HCT116 (cell line): ENCODE results near the gene AGBL1.

Source experiments
- CEBPB ChIP-seq: IDR thresholded peaks from 2 replicates; pipeline ENCODE4 v1.6.1; 2012; ENCODE audit warnings: low read depth
- JUND ChIP-seq: IDR thresholded peaks from 2 replicates; pipeline ENCODE4 v1.6.1; 2012
- ZNF274 ChIP-seq: fragments of 200-500 bp; sonication (Bioruptor generic); IDR thresholded peaks from 2 replicates; pipeline ENCODE4 v1.6.1; 2014; ENCODE audit warnings: mild to moderate bottlenecking, low read depth, low read length, inconsistent platforms
- TF ChIP-seq, protein P1 (sequence below): IDR thresholded peaks from 2 replicates; pipeline ENCODE4 v1.6.1; 2012

DNA sequence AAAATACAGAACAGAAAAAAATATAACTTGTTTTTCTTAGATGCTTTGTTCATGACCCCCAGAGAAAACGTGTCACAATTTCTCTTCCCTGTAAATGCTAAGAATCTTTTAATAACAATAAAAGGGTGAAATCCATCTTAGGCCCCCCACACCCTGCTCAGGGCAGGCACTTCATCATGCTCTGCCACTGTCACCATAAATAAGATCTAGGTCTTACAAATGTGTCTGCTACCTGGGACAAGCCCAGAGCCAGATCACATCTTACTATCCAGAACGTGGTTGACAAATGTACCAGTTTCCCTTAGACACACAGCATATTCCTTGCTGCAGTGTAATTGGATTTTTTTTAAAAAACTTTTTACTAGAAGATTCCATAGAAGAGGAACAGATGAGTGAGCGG, 795.4 kb downstream of the AGBL1 start:
- TF ChIP-seq CEBPB (no peak), JUND (no peak), ZNF274 (no peak)
- TF ChIP-seq, protein P1, sequence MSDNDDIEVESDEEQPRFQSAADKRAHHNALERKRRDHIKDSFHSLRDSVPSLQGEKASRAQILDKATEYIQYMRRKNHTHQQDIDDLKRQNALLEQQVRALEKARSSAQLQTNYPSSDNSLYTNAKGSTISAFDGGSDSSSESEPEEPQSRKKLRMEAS = no peak
